Stimulated activated CD4-positive, alpha-beta T cell treated with anti-CD3 and anti-CD28 coated beads, Interleukin-4, amount 100 ng/mL, for 1 hour (primary cell): ENCODE measurements around the gene FDX1.

Source experiments
- DNase-seq: peaks from one replicate; pipeline ENCODE4 v3.0.0-alpha.2; 2020

The FDX1 gene

GRCh38 chr11:110469127-110469526 is 39.4 kb downstream of the FDX1 start:
- DNase-seq = no peak

DNA sequence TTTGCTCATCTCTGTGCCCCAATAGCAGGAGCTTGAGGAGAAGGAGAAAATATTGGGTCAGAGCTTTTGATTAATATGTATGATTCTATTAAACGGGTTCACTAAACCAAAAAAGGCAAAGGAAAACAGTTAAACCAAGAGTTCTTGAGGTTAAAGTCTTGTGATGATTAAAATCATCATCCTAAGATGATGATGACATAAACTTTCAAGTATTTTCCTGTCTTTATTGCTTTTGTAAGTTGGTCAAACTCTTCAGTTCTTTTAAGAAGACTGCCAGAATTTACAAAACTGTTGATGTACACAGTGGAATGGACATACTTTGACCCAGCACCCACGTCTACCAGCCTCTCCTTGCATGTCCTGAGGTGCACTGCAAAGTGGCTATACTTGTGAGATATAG is 41.0 kb downstream of the FDX1 start:
- DNase-seq = no peak

- no peak for DNase-seq
These were observed 41.6 kb downstream of the FDX1 start for GRCh38 chr11:110471371-110471770.

DNA sequence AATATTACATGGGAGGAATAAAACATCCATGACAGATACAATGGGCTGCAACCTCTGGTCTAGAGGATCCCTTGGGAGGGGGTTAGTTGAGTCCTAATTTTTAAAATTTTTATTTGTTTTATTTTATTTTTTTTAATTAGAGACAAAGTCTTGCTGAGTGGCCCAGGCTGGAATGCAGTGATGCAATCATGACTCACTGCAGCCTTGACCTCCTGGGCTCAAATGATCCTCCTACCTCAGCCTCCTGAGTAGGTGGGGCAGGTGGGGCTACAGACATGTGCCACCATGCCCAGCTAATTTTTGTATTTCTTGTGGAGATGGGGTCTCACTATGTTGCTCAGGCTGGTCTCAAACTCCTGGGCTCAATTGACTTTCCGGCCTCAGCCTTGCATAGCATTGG is 43.1 kb downstream of the FDX1 start:
- no peak for DNase-seq

DNA sequence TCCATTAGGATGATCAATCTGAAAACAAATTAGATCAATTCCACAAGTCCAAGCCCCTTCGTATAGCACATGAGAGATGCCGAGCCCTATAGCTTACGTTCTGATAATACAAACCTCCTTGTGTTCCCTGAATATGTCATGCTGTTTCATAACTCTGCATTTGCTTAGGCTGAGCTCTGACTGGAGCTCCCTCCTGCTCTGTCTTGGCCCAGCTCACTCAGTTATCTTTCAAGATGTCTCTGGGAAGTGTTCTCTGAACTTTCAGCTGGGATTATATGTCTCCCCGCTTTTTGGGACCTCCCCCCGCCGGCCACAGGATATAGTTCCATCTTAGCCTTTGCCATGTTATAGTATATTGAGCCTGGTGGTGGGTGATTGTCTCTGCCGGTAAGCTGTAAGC is 44.0 kb downstream of the FDX1 start:
- no peak for DNase-seq

GRCh38 chr11:110474578-110474977 is 44.8 kb downstream of the FDX1 start:
- no peak for DNase-seq

DNA sequence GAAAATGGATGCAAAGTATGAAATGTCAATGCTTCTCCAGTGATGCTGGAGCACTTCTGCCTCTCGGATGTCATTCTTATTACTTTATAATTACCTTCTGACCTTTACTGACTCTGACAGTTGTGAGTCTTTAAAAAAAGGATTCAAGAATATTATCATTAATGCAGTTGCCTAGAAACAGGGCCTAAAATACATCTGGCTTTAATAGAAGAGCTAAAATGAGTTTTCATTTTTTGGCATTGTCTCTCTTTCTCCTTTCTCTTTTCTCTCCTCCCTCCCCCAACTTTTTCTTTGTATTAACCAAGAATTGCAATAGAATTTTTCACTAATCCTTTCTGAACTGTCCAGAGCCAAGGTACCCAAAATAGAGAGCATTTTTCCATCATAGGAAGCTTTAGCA is 45.9 kb downstream of the FDX1 start:
- no peak for DNase-seq

DNA sequence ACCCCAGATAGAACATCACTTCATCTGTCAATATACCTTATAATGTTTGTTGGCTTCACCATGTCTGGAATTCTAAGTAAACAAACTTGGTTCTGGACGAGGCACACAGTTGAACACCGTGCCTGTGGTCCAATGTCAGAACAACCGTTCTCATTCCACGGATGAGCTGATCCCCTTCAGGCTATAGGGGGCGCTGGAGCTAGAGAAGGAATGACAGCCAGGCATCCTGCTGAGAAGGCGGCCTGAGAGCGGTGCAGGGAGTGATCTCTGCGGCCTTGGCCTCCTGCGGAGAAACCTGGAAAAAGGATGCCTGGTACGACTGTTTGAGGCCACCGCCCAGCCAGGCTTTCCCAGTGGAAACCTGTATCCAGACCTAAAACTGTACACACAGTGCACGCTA is 48.7 kb downstream of the FDX1 start:
- no peak for DNase-seq

- DNase-seq = no peak
These were observed 49.7 kb downstream of the FDX1 start for GRCh38 chr11:110479108-110480101.

- no peak for DNase-seq
These were observed 51.8 kb downstream of the FDX1 start for GRCh38 chr11:110481523-110481922.

- no peak for DNase-seq
These were observed 56.4 kb downstream of the FDX1 start for GRCh38 chr11:110486156-110486555.

GRCh38 chr11:110488446-110488845 is 58.7 kb downstream of the FDX1 start:
- no peak for DNase-seq

GRCh38 chr11:110490886-110491285 is 61.1 kb downstream of the FDX1 start:
- DNase-seq = no peak

GRCh38 chr11:110491577-110492320 is 62.0 kb downstream of the FDX1 start:
- DNase-seq = no peak

GRCh38 chr11:110492321-110492685 is 62.6 kb downstream of the FDX1 start:
- no peak for DNase-seq

DNA sequence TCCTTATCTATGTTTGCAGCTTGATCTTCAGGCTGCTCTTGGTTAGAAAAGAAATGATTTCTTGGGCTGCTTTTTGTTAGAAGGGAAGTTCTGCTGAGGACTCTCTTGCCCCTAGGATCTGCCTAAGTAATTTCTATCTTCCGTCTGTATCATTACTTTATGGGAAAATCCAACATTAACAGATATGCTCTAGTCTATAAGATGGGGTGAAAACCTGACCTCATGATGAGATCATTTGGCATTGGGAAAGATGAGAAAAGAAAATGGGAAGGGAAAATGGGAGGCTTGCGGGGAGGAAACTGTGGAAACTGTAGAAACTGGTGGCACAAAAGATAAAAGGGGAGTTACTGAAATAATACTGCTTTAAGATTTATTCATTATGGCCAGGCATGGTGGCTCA is 63.6 kb downstream of the FDX1 start:
- no peak for DNase-seq

- no peak for DNase-seq
These were observed 67.7 kb downstream of the FDX1 start for GRCh38 chr11:110497231-110497978.

GRCh38 chr11:110501428-110501827 is 71.7 kb downstream of the FDX1 start:
- no peak for DNase-seq

DNA sequence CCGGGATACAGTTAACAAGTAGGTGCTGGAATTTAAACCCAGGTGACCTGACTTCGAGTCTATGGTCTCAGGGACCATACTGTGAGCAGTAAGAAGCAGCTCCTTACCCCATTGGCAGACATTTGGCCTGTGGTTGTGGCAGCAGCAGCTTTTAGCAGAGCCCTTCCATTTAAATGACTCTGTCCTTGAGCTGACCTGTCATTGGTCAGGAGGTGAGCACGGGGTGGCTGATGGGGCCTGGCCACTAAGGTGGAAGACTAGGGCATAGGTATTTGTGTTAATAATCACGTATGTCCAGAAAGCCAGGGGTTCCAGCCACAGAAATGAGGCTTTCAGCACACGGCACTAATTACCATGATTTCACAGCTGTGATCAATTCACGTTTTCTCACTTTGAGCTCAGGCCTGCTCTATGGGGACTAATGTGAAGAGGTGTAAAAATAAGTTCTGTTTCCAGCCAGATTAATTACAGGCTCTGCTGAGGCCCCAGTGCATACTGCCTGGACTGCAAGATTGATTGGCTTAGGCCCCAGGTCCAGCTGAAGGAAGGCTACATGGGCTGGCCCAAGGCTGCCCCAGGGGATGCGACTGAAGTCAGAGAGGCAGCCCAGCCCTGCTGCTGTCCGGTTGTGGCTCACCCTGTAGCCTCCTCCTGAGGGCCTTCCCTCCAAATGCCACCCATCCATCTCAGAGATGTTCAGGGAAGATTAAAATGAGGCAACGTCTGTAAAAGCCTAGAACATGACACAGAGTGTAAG is 76.0 kb downstream of the FDX1 start:
- DNase-seq = no peak

GRCh38 chr11:110507328-110507727 is 77.6 kb downstream of the FDX1 start:
- DNase-seq = no peak

GRCh38 chr11:110508786-110509185 is 79.0 kb downstream of the FDX1 start:
- DNase-seq = no peak

DNA sequence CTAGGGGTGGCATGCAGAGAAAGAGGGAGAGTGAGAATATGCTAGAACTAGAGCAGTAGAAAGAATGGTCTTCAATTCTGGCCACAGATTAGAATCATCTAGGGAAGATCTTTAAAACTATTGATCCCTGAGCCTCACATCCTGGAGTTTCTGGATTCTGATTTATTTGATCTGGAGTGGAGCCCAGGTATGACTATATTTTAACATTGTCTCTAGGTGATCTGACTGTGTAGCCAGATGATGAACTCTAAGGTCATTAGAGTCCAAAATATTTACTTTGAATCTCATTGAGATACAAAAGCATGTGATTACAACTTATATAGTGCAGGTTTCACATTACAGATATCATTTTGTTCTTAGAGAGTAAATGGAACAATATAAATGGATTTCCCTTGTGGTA is 79.7 kb downstream of the FDX1 start:
- no peak for DNase-seq

DNA sequence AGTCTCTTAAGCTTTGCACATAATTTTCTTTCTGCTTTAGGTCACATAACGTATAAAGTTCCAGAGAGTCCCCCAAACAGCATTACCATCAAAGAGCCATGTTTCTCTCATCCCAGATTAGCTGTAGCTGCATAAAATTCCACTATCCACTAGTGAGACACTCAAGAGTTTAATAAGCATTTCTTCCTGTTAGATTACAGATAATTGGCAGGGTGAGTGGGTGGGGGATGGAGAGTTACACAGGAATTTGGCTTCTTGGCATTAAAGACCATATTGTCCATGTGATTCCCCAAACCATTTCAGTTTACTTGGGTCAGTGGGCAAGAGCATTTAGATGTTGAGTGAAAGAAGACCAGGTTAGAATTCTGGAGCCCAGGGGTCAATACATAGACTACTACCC is 82.3 kb downstream of the FDX1 start:
- no peak for DNase-seq
